Esophagus squamous epithelium (tissue), 5 donors: Measurements from ENCODE around the gene RABGAP1L. TPM values are rescaled to one million over a fixed set of nuclear protein-coding genes. Genes with fewer than 3 reads are reported as not detected.
"Not testable (repeated sequence)": the region's sequence is repeated elsewhere in the genome, so short reads cannot be mapped to it uniquely, and the experiment has no call there.

Experiments used
- DNase-seq: peaks from one replicate; lab custom pipeline; 2025; lab: John Stamatoyannopoulos, UW
- H3K27ac ChIP-seq, 4 donors: fragments of 200-600 bp; sonication (generic); one replicate each; pipeline ENCODE4 v1.5.1; 2016 to 2019; ENCODE audit warnings: mild to moderate bottlenecking in 1 of 4
- H3K27me3 ChIP-seq, 4 donors: fragments of 200-600 bp; sonication (generic); 1 replicate in 3 of 4; 2 replicates in 1 of 4; pipeline versions ENCODE4 v1.5.1 to v1.6.0; 2017 to 2021; ENCODE audit warnings: antibody characterized with exemption in 1 of 4
- H3K36me3 ChIP-seq, 3 donors: fragments of 200-600 bp; sonication (generic); one replicate each; pipeline ENCODE4 v1.5.1; 2016 to 2019
- H3K4me1 ChIP-seq, 3 donors: fragments of 200-600 bp; sonication (generic); one replicate each; pipeline ENCODE4 v1.5.1; 2017 to 2019
- H3K4me3 ChIP-seq, 4 donors: fragments of 200-600 bp; sonication (generic); 1 replicate in 3 of 4; 2 replicates in 1 of 4; pipeline ENCODE4 v1.5.1; 2016 to 2019; ENCODE audit warnings: mild to moderate bottlenecking in 2 of 4, moderate library complexity in 1 of 4
- H3K9me3 ChIP-seq, 3 donors: fragments of 200-600 bp; sonication (generic); one replicate each; pipeline ENCODE4 v1.5.1; 2016 to 2019
- POLR2A ChIP-seq, 4 donors: fragments of 450-650 bp; IDR thresholded peaks; one replicate each; pipeline ENCODE4 v1.6.1; 2017; ENCODE audit warnings: antibody characterized with exemption in 4 of 4, mild to moderate bottlenecking in 4 of 4, moderate library complexity in 3 of 4
- WGBS, 2 donors: methylation state at CpG; one replicate each; pipeline ENCODE4 v1.1.5; 2018; 5-methylcytosine and 5-hydroxymethylcytosine counted together
- intact Hi-C: fragments of 100-400 bp; cut with DNase I; formaldehyde crosslinking; loops from one replicate; pipeline ENCODE4 v1.15.0; 2022
- total RNA-seq, 4 donors: library from RNA; depleted of rRNA; stranded (reverse); fragments of >200 nt; gene quantifications; one replicate each; pipeline ENCODE4 v1.1.0, GENCODE V29; 2016
- TF ChIP-seq, protein P1 (sequence below), 6 experiments: fragments of 450-650 bp in 4 of 6; fragments of 200-600 bp in 2 of 6; sonication (generic) in 2 of 6; IDR thresholded peaks; one replicate each; pipeline ENCODE4 v1.5.1; 2016 to 2019; ENCODE audit warnings: antibody characterized with exemption in 6 of 6, mild to moderate bottlenecking in 4 of 6, moderate library complexity in 4 of 6
- donor health status: DM: yes; HTN: yes; CAD: no.

RABGAP1L gene
- total RNA-seq, 4 donors from 2014 or later: 35.7 to 45.6 (median 41.0) TPM

DNA sequence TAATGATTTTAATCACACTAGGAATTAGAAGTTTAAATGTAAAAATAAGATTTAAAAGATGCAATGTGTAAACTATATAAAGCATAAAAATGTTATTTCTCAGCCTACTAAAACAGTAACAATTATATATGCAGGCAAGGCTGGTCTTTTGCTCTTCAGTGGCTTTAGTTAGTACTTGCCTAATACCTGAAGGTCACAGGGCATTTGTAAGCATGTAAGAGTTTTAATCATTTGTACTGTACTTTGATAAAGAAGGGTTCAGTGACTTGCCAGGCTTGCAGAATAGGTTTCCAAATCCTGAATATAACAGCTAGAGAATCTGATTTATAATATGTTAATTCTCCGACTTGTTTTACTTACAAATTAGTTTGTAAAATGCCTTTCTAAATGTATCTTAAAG, 545.0 kb downstream of the RABGAP1L start:
- no peak overlapping the region for H3K4me3 ChIP-seq
- no peak for DNase-seq
- no peak overlapping the region for H3K27ac ChIP-seq
- WGBS, 2 donors: 96 to 100% methylated on average over 1 of the region's 1 CpG
- no peak for TF ChIP-seq POLR2A (IDR thresholded peaks at IDR 0.05)
- TF ChIP-seq, protein P1, sequence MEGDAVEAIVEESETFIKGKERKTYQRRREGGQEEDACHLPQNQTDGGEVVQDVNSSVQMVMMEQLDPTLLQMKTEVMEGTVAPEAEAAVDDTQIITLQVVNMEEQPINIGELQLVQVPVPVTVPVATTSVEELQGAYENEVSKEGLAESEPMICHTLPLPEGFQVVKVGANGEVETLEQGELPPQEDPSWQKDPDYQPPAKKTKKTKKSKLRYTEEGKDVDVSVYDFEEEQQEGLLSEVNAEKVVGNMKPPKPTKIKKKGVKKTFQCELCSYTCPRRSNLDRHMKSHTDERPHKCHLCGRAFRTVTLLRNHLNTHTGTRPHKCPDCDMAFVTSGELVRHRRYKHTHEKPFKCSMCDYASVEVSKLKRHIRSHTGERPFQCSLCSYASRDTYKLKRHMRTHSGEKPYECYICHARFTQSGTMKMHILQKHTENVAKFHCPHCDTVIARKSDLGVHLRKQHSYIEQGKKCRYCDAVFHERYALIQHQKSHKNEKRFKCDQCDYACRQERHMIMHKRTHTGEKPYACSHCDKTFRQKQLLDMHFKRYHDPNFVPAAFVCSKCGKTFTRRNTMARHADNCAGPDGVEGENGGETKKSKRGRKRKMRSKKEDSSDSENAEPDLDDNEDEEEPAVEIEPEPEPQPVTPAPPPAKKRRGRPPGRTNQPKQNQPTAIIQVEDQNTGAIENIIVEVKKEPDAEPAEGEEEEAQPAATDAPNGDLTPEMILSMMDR (IDR thresholded peaks at IDR 0.05): no peak
- H3K36me3 ChIP-seq: peaks cover 0 to 12% (median 0%) of the 10 kb centered on the region in 3 donors
- intact Hi-C loops: no loop called here
- H3K9me3 ChIP-seq: no peaks in the 10 kb centered on the region
- H3K27me3 ChIP-seq: no peaks in the 10 kb centered on the region
- no peaks in the 10 kb centered on the region for H3K4me1 ChIP-seq

GRCh38 chr1:174710868-174711845, 551.8 kb downstream of the RABGAP1L start:
- no peak for DNase-seq
- intact Hi-C loops: no loop called here
- Histone ChIP-seq H3K27me3 (no peaks in the 10 kb centered on the region), H3K4me3 (no peak overlapping the region), H3K36me3 (peaks cover 0 to 13% (median 0%) of the 10 kb centered on the region in 3 donors), H3K27ac (no peak overlapping the region), H3K4me1 (no peaks in the 10 kb centered on the region), H3K9me3 (peaks cover 0 to 9% (median 0%) of the 10 kb centered on the region in 3 donors)
- TF ChIP-seq, protein P1 (IDR thresholded peaks at IDR 0.05): no peak
- TF ChIP-seq POLR2A (IDR thresholded peaks at IDR 0.05): no peak
- WGBS, 2 donors: 90 to 93% methylated on average over 7 to 18 of the region's 50 CpGs

- H3K4me3 ChIP-seq, intact Hi-C loops, H3K4me1 ChIP-seq, H3K9me3 ChIP-seq, H3K27me3 ChIP-seq, H3K27ac ChIP-seq, DNase-seq: not testable (repeated sequence)
- 92 to 94% methylated on average over 6 to 8 of the region's 8 CpGs for WGBS, 2 donors
- H3K36me3 ChIP-seq: peaks cover 0 to 13% (median 0%) of the 10 kb centered on the region in 3 donors
These were observed 552.5 kb downstream of the RABGAP1L start for GRCh38 chr1:174711848-174712247.

- H3K27ac ChIP-seq: no peak overlapping the region
- no peak overlapping the region for H3K4me3 ChIP-seq
- intact Hi-C loops: no loop called here
- 92 to 93% methylated on average over 8 of the region's 8 CpGs for WGBS, 2 donors
- H3K4me1 ChIP-seq: no peaks in the 10 kb centered on the region
- H3K36me3 ChIP-seq: peaks cover 0 to 13% (median 0%) of the 10 kb centered on the region in 3 donors
- DNase-seq: no peak
- TF ChIP-seq, protein P1 (IDR thresholded peaks at IDR 0.05): no peak
- no peak for TF ChIP-seq POLR2A (IDR thresholded peaks at IDR 0.05)
- peaks cover 0 to 9% (median 0%) of the 10 kb centered on the region in 3 donors for H3K9me3 ChIP-seq
- H3K27me3 ChIP-seq: no peaks in the 10 kb centered on the region
These were observed 553.2 kb downstream of the RABGAP1L start for GRCh38 chr1:174712541-174712940.

DNA sequence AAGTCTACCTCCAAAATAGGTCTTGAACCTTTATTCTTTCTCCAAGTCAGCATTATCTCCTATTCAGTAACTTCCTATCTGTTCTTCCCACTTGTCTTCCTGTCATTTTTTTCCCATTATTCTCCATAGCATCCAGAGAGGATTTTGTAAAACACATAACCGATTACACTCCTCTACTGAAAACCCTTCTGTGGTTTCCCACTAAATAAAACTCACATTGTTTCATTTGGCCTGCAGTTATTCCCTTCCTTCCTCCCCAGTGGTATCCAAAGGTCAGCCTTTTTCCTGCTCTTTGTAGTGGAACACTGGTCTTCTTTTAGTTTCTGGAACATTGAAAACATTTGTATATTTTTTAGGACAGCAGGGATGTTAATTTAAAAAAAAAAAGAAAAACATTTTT, 554.5 kb downstream of the RABGAP1L start:
- no peak overlapping the region for H3K4me3 ChIP-seq
- TF ChIP-seq POLR2A (IDR thresholded peaks at IDR 0.05): no peak
- TF ChIP-seq, protein P1 (IDR thresholded peaks at IDR 0.05): no peak
- H3K9me3 ChIP-seq: peaks cover 0 to 9% (median 0%) of the 10 kb centered on the region in 3 donors
- no peak overlapping the region for H3K27ac ChIP-seq
- no peaks in the 10 kb centered on the region for H3K4me1 ChIP-seq
- no peaks in the 10 kb centered on the region for H3K27me3 ChIP-seq
- intact Hi-C loops: no loop called here
- DNase-seq: no peak
- peaks cover 0 to 6% (median 0%) of the 10 kb centered on the region in 3 donors for H3K36me3 ChIP-seq
- WGBS, 2 donors: 62 to 69% methylated on average over 1 of the region's 1 CpG
